Peyer's patch (tissue), 4 donors: ENCODE measurements around the gene SPATS2.

Experiments
- CTCF ChIP-seq, 6 experiments: fragments of 450-650 bp in 4 of 6; fragments of 200-600 bp in 2 of 6; sonication (generic) in 1 of 6; IDR thresholded peaks; one replicate each; pipeline ENCODE4 v1.5.1; 2017 to 2019; ENCODE audit warnings: antibody characterized with exemption in 6 of 6, mild to moderate bottlenecking in 3 of 6, moderate library complexity in 1 of 6
- POLR2A ChIP-seq, 2 donors: fragments of 450-650 bp; IDR thresholded peaks; one replicate each; pipeline ENCODE4 v1.5.1; 2017; ENCODE audit warnings: antibody characterized with exemption in 2 of 2, mild to moderate bottlenecking in 2 of 2, moderate library complexity in 2 of 2

- TF ChIP-seq CTCF (IDR thresholded peaks at IDR 0.05) (no peak), POLR2A (IDR thresholded peaks at IDR 0.05) (no peak)
These were observed 8.1 kb downstream of the SPATS2 start for GRCh38 chr12:49375406-49375805.
